Hepatocyte (in vitro differentiated cells): Measurements from ENCODE around the gene TMEM209. TPM values are rescaled to one million over a fixed set of nuclear protein-coding genes. Genes with fewer than 3 reads are reported as not detected.

Experiments used
- DNase-seq: peaks from one replicate; pipeline ENCODE4 v3.0.0-alpha.2; 2016; ENCODE audit warnings: low spot score
- H2AFZ ChIP-seq: fragments of 200-600 bp; sonication (generic); 2 replicates; pipeline ENCODE4 v1.6.0; 2016; ENCODE audit warnings: antibody characterized with exemption, mild to moderate bottlenecking
- H3K27ac ChIP-seq: fragments of 200-600 bp; sonication (generic); 2 replicates; pipeline ENCODE4 v1.5.1; 2016; ENCODE audit warnings: mild to moderate bottlenecking
- H3K27me3 ChIP-seq: fragments of 200-600 bp; sonication (generic); 2 replicates; pipeline ENCODE4 v1.6.1; 2016
- H3K36me3 ChIP-seq: fragments of 200-600 bp; sonication (generic); replicated peaks from 2 replicates; pipeline ENCODE4 v1.5.1; 2016; ENCODE audit warnings: low read depth; ENCODE audit not compliant: insufficient read depth
- H3K4me1 ChIP-seq: fragments of 200-600 bp; sonication (generic); 2 replicates; pipeline ENCODE4 v1.5.1; 2016; ENCODE audit warnings: mild to moderate bottlenecking, moderate library complexity; ENCODE audit not compliant: insufficient read depth
- H3K4me2 ChIP-seq: fragments of 200-600 bp; sonication (generic); 2 replicates; pipeline ENCODE4 v1.6.0; 2016
- H3K4me3 ChIP-seq: fragments of 200-600 bp; sonication (generic); 2 replicates; pipeline ENCODE4 v1.5.1; 2016; ENCODE audit warnings: mild to moderate bottlenecking
- H3K79me2 ChIP-seq: fragments of 200-600 bp; sonication (generic); 2 replicates; pipeline ENCODE4 v1.6.0; 2017; ENCODE audit warnings: mild to moderate bottlenecking
- H3K9me2 ChIP-seq: fragments of 200-600 bp; sonication (generic); replicated peaks from 2 replicates; pipeline ENCODE4 v1.6.0; 2017; ENCODE audit warnings: mild to moderate bottlenecking; ENCODE audit not compliant: insufficient read depth
- H3K9me3 ChIP-seq: fragments of 200-600 bp; sonication (generic); 2 replicates; pipeline ENCODE4 v1.5.1; 2016; ENCODE audit warnings: low read depth, mild to moderate bottlenecking
- H4K20me1 ChIP-seq: fragments of 200-600 bp; sonication (generic); 2 replicates; pipeline ENCODE4 v1.6.0; 2016; ENCODE audit warnings: mild to moderate bottlenecking; ENCODE audit not compliant: insufficient read depth, poor library complexity, severe bottlenecking
- EZH2 ChIP-seq: fragments of 200-600 bp; sonication (generic); IDR thresholded peaks from 2 replicates; pipeline ENCODE4 v1.6.1; 2016; ENCODE audit warnings: antibody characterized with exemption, mild to moderate bottlenecking, borderline replicate concordance
- EZH2phosphoT487 ChIP-seq: fragments of 200-600 bp; sonication (generic); IDR thresholded peaks from one replicate; pipeline ENCODE4 v1.6.1; 2018; ENCODE audit warnings: antibody characterized with exemption, mild to moderate bottlenecking, low read depth, moderate library complexity; ENCODE audit not compliant: unreplicated experiment, severe bottlenecking
- WGBS: methylation state at CpG from one replicate; pipeline ENCODE4 v1.1.6; 2016; ENCODE audit warnings: low lambda C conversion rate; ENCODE audit errors: missing lambda C conversion rate; 5-methylcytosine and 5-hydroxymethylcytosine counted together
- polyA plus RNA-seq: library from polyadenylated mRNA; unstranded; fragments of >200 nt; fragmentation: Nextera tagmentation; extraction: Ambion mirVana; gene quantifications from 2 replicates; pipeline ENCODE4 v1.2.1, GENCODE V29; 2016
- total RNA-seq: library from RNA; depleted of rRNA; stranded (reverse); fragments of >200 nt; gene quantifications from 2 replicates; pipeline ENCODE4 v1.2.3, GENCODE V29; 2014
- TF ChIP-seq, protein P1 (sequence below): fragments of 200-600 bp; sonication (generic); IDR thresholded peaks from 2 replicates; pipeline ENCODE4 v1.5.1; 2016; ENCODE audit warnings: antibody characterized with exemption, mild to moderate bottlenecking; ENCODE audit not compliant: poor library complexity

TMEM209 gene
- total and polyA plus RNA-seq, 2 experiments from 2014 or later: 14.2 to 16.1 TPM

GRCh38 chr7:130134726-130135125 lies 70.5 kb downstream of the TMEM209 start:
- H3K27ac ChIP-seq: peak overlapping the region; percentile 51
- no peaks in the 10 kb centered on the region for H3K79me2 ChIP-seq
- TF ChIP-seq, protein P1, sequence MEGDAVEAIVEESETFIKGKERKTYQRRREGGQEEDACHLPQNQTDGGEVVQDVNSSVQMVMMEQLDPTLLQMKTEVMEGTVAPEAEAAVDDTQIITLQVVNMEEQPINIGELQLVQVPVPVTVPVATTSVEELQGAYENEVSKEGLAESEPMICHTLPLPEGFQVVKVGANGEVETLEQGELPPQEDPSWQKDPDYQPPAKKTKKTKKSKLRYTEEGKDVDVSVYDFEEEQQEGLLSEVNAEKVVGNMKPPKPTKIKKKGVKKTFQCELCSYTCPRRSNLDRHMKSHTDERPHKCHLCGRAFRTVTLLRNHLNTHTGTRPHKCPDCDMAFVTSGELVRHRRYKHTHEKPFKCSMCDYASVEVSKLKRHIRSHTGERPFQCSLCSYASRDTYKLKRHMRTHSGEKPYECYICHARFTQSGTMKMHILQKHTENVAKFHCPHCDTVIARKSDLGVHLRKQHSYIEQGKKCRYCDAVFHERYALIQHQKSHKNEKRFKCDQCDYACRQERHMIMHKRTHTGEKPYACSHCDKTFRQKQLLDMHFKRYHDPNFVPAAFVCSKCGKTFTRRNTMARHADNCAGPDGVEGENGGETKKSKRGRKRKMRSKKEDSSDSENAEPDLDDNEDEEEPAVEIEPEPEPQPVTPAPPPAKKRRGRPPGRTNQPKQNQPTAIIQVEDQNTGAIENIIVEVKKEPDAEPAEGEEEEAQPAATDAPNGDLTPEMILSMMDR: no peak
- TF ChIP-seq EZH2 (no peak), EZH2phosphoT487 (no peak)
- WGBS: 94% methylated on average over 7 of the region's 7 CpGs
- no peak overlapping the region for H3K4me3 ChIP-seq
- no peak overlapping the region for H3K4me2 ChIP-seq
- H3K27me3 ChIP-seq: no peaks in the 10 kb centered on the region
- no peak for DNase-seq
- H3K4me1 ChIP-seq: peaks cover 8% of the 10 kb centered on the region
- H3K9me3 ChIP-seq: no peaks in the 10 kb centered on the region
- no peaks in the 10 kb centered on the region for H3K36me3 ChIP-seq
- no peaks in the 10 kb centered on the region for H4K20me1 ChIP-seq
- H3K9me2 ChIP-seq: no peaks in the 10 kb centered on the region
- H2AFZ ChIP-seq: no peak overlapping the region

GRCh38 chr7:130134106-130134636 lies 71.0 kb downstream of the TMEM209 start:
- TF ChIP-seq EZH2 (no peak), EZH2phosphoT487 (no peak)
- TF ChIP-seq, protein P1: no peak
- no peak for DNase-seq

DNA sequence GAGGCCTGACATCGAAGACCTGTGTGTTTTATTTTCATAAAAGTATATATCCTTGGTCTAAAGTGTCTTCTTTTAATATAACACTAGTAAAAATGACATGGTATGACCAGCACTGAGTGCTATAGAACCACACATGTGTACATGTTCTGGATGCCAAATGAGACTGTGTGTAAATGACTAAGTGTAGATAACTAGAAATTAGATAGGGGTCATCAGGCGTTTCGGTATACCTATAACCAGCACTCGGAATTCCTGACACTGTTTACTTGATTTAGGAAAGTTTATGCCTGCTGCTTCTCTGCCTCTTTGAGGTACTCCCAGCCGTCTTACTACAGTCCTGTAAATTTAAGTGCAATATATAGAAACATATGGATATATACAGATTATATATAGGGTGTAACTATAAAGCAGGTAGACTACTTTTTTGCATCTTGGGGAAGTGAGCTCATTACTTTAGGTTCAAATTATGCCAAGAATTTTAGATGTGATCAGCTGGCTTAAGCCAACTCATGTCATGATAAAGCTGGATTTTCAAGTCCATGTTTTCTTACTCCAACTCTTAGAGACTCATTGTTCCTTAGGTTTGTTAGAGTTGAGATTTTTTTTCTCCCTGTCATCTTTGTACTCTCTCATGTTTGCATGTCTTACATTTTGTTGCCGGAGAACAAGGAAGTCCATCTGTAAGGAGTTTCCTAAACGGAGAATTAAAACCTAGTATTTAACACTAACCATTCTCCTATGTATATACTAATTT lies 72.0 kb downstream of the TMEM209 start:
- Histone ChIP-seq H4K20me1 (no peaks in the 10 kb centered on the region), H3K9me3 (no peaks in the 10 kb centered on the region), H3K79me2 (no peaks in the 10 kb centered on the region), H3K4me2 (no peak overlapping the region), H3K4me3 (no peak overlapping the region), H2AFZ (no peak overlapping the region), H3K27me3 (no peaks in the 10 kb centered on the region), H3K27ac (peak overlapping the region; percentile 51), H3K9me2 (no peaks in the 10 kb centered on the region), H3K36me3 (no peaks in the 10 kb centered on the region), H3K4me1 (peaks cover 8% of the 10 kb centered on the region)
- WGBS: 85% methylated on average over 7 of the region's 7 CpGs
- no peak for DNase-seq
- TF ChIP-seq, protein P1: no peak
- TF ChIP-seq EZH2phosphoT487: no peak
- no peak for TF ChIP-seq EZH2

More at GRCh38 chr7:130134106-130134636, 71.0 kb downstream of the TMEM209 start:
- Histone ChIP-seq H3K9me3 (no peaks in the 10 kb centered on the region), H3K4me1 (peaks cover 8% of the 10 kb centered on the region), H3K36me3 (no peaks in the 10 kb centered on the region), H3K27ac (peak overlapping the region; percentile 51), H2AFZ (no peak overlapping the region), H3K9me2 (no peaks in the 10 kb centered on the region), H3K79me2 (no peaks in the 10 kb centered on the region), H4K20me1 (no peaks in the 10 kb centered on the region), H3K4me2 (no peak overlapping the region), H3K4me3 (no peak overlapping the region), H3K27me3 (no peaks in the 10 kb centered on the region)
- 92% methylated on average over 4 of the region's 4 CpGs for WGBS
